Measurements from ENCODE around the gene PER1.

Gene PER1

DNA sequence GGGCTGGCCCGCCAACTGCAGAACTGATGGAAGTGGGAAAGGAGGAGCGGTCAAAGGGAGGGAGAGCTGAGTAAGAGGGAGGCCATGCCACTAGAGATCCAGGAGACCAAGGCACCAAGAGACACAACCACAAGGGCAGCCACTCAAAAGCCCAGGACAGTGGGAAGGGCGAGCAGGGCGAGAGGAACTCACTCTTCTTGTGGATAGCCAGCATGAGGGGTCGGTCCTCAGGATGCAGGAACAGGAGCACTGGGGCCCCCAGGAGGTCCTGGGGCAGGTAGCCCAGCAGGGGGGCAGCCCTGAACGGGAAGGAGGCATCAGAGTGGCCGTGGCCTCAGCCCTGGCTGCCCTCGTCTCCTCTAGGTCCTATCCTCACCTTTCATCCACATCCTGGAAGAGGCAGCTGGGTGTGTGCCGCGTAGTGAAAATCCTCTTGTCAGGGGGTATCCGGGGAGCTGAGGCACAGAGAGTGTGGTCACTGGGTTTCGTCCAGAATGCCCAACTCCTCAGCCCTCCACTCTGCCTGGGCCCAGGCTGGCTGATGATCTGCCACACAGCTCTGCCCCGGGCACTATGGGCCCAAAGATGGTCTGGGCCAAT lies 4.3 kb downstream of the PER1 start:
- in situ Hi-C loops (cut with MboI; ENCODE audit: low pct_unique_long_range_greater_than_20kb, low sequenced_read_pairs, unreplicated experiment) = no loop called here
- TF ChIP-seq, protein P1, sequence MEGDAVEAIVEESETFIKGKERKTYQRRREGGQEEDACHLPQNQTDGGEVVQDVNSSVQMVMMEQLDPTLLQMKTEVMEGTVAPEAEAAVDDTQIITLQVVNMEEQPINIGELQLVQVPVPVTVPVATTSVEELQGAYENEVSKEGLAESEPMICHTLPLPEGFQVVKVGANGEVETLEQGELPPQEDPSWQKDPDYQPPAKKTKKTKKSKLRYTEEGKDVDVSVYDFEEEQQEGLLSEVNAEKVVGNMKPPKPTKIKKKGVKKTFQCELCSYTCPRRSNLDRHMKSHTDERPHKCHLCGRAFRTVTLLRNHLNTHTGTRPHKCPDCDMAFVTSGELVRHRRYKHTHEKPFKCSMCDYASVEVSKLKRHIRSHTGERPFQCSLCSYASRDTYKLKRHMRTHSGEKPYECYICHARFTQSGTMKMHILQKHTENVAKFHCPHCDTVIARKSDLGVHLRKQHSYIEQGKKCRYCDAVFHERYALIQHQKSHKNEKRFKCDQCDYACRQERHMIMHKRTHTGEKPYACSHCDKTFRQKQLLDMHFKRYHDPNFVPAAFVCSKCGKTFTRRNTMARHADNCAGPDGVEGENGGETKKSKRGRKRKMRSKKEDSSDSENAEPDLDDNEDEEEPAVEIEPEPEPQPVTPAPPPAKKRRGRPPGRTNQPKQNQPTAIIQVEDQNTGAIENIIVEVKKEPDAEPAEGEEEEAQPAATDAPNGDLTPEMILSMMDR (IDR thresholded peaks at IDR 0.05; ENCODE audit: extremely low read depth, insufficient read depth, missing control alignments) = no peak
- DNase-seq (ENCODE audit: low spot score) = no peak

DNA sequence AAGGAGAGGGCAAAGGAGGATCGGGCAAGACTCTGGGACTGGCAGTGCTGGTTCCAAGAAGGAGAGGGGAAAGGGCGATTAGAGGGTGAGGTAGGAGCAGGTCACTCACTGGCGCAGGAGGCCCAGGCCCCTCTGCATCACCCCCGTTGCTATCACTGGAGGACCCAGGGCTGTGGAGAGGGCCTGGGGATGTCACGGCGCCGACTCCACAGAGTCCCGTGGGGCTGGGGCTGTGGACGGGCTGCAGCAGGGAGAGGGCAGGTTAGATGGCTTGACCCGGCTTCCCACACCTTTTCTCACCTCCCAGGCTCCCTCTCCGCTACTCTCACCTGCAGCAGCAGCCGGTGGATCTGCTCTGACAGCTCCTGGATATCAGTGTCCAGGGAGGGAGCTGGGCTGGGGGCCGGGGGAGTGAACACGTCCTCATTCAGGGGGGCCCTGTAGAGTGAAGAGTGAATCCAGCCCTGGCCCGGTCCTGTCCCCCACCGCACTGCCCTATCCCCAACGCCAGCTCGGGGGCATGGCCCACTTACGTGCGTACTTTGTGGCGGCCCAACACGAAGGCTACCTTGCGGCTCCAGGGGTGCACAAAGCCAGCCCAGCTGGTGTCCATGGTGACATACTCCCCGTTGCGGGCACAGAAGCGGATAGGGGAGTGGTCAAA lies 4.9 kb downstream of the PER1 start:
- TF ChIP-seq, protein P1 (IDR thresholded peaks at IDR 0.05; ENCODE audit: extremely low read depth, insufficient read depth, missing control alignments) = no peak

DNA sequence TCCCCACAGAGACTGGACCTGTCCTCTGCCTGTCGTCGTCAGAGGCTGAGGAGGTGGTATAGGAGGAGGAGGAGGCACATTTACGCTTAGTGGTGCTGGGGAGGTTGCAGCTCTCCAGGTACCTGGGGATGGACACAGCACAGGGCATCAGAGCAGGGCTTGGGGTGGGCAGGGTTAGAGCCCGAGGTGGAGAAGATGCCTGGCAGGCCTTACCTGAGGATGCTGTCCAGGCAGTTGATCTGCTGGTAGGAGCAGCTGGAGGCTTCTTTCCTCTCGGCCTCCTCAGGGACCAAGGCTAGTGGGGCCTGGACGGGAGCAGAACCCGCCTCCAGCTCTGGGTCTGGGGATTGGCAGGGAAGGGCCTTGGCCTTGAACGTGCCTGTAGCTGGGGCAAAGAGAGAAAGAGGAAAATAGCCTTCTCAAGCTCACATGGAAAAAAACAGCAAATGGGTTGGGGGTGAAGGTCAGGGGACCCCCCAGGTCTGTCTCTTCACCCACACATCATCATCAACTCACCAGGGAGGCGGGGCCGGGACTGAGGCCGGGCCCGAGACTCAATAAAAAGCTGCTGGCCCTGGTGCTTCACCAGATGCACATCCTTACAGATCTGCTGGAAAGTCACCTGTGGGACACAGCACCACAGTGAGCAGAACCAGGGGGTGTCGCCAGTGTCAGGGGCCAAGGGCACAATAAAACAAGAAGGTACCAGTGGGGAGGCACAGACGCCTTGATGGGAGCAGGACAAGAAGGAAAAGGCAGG lies 5.6 kb downstream of the PER1 start:
- no peak for DNase-seq (ENCODE audit: low spot score)
- TF ChIP-seq, protein P1 (IDR thresholded peaks at IDR 0.05; ENCODE audit: extremely low read depth, insufficient read depth, missing control alignments) = no peak
- in situ Hi-C loops (cut with MboI; ENCODE audit: low pct_unique_long_range_greater_than_20kb, low sequenced_read_pairs, unreplicated experiment) = no loop called here

More for the DNA sequence above, 4.9 kb downstream of the PER1 start:
- in situ Hi-C loops (cut with MboI; ENCODE audit: low pct_unique_long_range_greater_than_20kb, low sequenced_read_pairs, unreplicated experiment) = no loop called here
- no peak for DNase-seq (ENCODE audit: low spot score)

DNA sequence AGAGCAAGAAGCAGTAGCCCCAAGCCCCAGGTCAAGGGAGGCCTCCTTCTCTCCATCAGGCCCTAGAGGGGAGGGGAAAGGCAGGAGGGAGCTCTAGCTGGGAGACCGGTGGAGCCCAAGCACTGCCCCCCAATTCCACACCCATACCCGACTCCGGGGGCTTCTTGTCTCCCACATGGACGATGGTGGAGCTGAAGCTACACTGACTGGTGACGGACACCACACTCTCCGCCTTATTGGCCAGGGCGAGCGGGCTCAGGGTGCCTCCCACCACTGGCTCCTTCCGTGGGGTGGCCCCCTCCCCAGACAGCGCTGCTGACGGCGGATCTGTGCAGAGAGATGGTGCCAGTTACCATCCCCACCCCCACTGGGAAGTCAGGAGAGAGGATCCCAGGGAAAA lies 6.4 kb downstream of the PER1 start:
- DNase-seq (ENCODE audit: low spot score) = no peak
- in situ Hi-C loops (cut with MboI; ENCODE audit: low pct_unique_long_range_greater_than_20kb, low sequenced_read_pairs, unreplicated experiment) = no loop called here
- TF ChIP-seq, protein P1 (IDR thresholded peaks at IDR 0.05; ENCODE audit: extremely low read depth, insufficient read depth, missing control alignments) = no peak

DNA sequence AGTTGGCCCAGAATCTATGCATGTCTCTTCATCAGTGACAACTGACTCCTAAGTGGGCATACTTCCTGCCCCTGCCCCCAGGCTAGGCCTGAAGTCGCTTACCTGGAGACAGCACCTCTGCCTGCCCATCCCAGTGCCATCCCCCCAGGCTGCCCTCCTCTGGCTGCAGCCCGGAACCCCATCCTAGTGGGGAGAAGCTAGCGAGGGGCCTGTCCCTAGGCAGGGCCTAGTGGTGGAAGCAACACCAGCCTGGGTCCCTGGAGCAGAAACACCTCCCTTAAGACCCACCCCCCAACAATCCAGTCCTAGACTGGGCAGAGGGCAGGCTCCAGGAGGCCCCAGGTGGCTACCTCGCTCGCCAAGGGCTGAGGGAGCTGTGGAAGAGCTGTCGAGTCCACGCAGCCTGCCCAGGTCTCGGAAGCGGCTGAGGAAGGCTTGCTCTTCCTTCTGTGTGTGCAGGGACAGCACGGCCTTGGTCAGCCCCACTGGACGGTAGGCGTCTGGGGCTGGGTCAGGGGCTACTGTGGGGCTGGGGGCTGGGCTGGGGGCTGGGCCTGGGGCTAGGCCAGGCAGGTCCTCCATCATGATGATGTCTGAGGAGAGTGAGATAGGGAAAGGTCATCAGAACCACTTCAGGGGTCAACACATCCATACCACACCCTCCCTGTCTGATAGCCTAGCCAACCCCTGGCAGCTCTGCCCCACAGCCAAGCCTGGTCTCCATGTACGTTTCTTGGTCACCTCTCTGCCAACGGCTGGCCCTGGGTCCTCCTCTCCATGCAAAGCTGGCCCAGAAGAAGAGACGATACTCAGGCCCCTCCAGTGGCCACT lies 7.6 kb downstream of the PER1 start:
- in situ Hi-C loops (cut with MboI; ENCODE audit: low pct_unique_long_range_greater_than_20kb, low sequenced_read_pairs, unreplicated experiment) = no loop called here
- TF ChIP-seq, protein P1 (IDR thresholded peaks at IDR 0.05; ENCODE audit: extremely low read depth, insufficient read depth, missing control alignments) = no peak
- DNase-seq (ENCODE audit: low spot score) = no peak
